GM12873 (cell line): ENCODE results near the gene RPS6KA2.

ENCODE experiments used
- TF ChIP-seq, protein P1 (sequence below): IDR thresholded peaks from 2 replicates; pipeline ENCODE4 v1.5.1; 2012; ENCODE audit warnings: low read depth, mild to moderate bottlenecking, moderate library complexity, low read length, control low read depth; ENCODE audit not compliant: insufficient read depth; ENCODE audit errors: missing control alignments

Gene RPS6KA2

DNA sequence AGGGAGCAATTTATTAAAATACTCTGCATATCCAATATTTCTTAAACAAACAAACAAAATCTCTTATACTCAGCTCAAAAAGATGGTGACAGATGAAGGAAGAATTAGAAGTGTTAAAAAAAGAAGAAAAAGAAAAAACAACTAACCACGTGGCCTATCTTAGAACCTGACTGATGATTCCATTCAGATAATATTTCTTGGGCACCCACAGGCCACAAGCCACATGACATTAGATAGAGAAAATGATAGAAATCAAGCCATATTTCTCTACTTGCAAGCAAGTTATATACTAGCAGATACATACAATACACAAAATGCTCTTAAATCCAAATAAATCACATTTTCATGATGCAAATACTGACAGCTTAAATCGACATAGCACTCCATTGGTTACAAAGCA, 26.1 kb downstream of the RPS6KA2 start:
- TF ChIP-seq, protein P1, sequence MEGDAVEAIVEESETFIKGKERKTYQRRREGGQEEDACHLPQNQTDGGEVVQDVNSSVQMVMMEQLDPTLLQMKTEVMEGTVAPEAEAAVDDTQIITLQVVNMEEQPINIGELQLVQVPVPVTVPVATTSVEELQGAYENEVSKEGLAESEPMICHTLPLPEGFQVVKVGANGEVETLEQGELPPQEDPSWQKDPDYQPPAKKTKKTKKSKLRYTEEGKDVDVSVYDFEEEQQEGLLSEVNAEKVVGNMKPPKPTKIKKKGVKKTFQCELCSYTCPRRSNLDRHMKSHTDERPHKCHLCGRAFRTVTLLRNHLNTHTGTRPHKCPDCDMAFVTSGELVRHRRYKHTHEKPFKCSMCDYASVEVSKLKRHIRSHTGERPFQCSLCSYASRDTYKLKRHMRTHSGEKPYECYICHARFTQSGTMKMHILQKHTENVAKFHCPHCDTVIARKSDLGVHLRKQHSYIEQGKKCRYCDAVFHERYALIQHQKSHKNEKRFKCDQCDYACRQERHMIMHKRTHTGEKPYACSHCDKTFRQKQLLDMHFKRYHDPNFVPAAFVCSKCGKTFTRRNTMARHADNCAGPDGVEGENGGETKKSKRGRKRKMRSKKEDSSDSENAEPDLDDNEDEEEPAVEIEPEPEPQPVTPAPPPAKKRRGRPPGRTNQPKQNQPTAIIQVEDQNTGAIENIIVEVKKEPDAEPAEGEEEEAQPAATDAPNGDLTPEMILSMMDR: no peak

DNA sequence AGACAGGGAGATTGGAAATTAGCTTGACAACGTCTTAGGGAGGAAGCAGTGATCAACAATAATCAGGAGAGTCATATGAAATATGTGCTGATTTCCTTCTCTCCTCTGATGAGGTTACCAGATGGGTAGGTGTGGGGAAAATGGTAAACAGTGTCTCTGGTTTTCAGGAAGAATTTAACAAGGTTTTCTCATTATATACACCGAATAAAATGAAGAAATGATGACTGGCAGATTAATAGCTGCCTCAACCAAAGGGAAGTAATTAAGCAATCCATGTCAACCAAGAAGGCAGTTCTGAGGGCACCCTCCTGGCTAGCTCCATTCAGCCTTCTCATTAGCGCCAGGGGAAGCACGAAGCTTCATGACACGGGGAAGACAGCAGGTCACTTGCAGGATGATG, 27.8 kb downstream of the RPS6KA2 start:
- TF ChIP-seq, protein P1: no peak

DNA sequence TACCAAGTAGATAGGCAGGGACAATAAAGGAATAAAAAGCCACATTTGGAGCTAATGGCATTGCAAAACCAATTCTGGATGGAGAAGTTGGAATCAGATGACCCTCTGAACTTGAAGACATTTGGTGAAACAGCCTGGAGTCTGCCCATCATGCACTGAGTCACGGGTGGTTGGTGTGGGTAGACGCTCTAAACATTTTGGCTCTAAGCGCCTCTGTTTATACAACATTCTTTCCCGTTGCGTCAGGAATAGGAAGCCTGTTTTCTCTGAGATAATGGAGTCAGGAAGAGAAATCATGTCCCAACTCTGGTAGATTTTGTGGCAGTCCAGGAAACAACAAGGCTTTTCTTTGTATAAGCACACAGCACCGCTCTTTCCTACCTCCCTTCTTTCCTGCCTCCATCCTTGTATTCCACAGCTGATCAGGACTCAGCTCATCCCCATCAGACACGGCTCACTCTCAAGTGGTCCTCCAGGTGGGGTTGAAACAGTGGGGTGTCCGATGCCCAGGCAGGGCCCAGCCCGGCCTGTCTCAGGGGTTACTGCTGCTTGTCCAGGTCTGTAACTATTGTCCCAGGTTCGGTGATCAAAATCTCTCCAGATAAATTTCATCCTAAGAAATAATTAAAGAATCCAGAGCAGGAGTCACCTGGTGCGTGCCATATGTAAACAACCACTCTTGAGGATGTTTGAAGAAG, 28.5 kb downstream of the RPS6KA2 start:
- TF ChIP-seq, protein P1: no peak

DNA sequence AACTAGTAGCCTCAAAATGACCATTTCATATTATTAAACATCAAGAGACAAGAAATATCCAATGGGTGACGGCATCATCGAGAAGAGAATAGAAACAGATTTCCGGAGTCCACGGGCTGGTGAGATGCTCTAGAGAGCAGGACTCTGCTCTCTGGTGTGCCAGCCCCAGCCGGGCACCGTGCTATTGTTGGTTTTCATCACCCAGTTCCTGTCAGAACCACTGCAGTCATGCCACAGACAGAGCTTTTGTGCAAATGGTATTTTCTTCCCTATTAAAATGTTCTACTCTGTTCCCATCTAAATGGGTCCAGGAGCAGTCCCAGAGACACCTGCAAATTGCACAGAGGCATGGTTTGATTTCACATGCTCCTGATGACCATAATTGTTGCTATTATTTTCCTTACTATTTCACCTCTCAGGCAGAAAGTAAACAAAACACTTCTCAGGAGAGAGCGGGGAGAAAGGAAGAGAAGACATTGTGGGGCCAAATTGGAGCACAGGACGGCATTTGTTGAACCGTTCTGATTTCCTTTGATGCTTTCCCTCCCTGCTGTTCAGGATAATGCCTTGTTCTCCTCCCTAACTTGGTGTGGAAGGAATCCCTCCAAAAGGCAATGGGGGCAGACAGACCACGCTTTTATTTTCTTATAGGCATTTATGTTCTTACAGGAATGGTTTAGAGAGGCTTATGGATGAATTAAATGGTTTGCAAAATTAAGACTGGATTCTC, 29.2 kb downstream of the RPS6KA2 start:
- TF ChIP-seq, protein P1: no peak

DNA sequence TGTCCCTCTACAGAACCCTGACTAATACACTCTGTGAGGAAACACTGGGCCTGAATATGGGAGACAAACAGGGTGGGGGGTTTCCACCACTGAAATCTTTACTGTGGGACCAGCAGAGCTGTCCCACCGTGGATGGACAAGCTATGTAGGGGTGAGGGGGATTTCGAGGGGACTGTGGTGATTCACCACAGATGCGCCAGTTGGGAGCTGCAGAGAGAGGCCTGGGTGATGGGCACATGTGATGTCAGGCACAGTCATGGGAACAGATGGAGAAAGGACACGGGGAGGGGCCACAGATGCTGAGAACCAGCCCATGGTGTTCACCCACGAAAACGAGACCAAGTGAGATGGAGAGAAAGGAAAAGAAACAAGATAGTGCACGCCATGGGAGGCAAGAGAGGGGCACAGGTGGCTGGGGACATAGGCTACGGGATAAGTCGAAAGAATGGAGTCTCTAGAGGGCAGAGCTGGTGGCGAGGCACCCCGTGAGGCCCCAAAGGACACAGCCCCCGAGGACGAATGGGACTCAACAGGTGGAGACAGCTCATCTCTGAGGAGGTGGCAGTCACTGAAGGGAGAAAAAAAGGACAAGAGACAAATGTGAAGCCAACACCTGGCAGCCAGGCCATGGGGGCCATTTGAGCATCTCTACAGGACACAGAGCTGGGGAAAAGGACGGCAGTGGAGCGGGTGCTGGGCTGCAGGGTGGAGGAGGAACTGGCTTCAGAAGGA, 30.1 kb downstream of the RPS6KA2 start:
- TF ChIP-seq, protein P1: no peak

DNA sequence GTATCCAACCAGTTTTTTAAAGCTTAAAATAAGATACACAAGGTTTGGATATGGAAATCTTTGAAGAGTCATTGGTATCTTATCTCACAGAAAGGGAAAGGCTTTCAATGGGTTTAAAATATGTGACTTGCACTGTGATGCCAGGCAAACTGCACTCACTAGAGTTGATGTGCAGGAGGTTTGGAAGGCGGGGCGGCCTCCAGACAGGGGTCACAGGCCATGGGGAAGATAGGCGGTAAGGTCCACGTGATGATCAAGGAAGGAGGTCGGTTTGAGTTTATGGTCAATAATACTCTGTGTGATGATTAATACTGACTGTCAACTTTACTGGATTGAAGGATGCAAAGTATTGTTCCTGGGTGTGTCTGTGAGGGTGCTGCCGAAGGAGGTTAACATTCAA, 31.1 kb downstream of the RPS6KA2 start:
- TF ChIP-seq, protein P1: no peak
